SK-MEL-5 (cell line): ENCODE results near the gene UNC13A. TPM values are rescaled to one million over a fixed set of nuclear protein-coding genes. Genes with fewer than 3 reads are reported as not detected.

Source experiments
- DNase-seq: peaks from one replicate; pipeline ENCODE4 v3.0.0-alpha.2; 2016; ENCODE audit warnings: low read depth, low spot score
- in situ Hi-C: cut with HindIII; loops from 2 replicates; pipeline ENCODE4 v1.10.0; 2016; ENCODE audit warnings: low sequenced_read_pairs, high pct_unique_total_duplicates, low pct_unique_long_range_greater_than_20kb
- total RNA-seq: library from RNA; depleted of rRNA; stranded (reverse); fragments of >200 nt; shearing (Covaris generic); gene quantifications from 2 replicates; pipeline ENCODE4 v1.2.3, GENCODE V29; 2014

The UNC13A gene
- total RNA-seq, 1 experiment from 2014 or later, result 0.26 TPM

GRCh38 chr19:17618936-17619335, 69.2 kb downstream of the UNC13A start:
- no peak for DNase-seq
- in situ Hi-C loops, result no loop called here

DNA sequence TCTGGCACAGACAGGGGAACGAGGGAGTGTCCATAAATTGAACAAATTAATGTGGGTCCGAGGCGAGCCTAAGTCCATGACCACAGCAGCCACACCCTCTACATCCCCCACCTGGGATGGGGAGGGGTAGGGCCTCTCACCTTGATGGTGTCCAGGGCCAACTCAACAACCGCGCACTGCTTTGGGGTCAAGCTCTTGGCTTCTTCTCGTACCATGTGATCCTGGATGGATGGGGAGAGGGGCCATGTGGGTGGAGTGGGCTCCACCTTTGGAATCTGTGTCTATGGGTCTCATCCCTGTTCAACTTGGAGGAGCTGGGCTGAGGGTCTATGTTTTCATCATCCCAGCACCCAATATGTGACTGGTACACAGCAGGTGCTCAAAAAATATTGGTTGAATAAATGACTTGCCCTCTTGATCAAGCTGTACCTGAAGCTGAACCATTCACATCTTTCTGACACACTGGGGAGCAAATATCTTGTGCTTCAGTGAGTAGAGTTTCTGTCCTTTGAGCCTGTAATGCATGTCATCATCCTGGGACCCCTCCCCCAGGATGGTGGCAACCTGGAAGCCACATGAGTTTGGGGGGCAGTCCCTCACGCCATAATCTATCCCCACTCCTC, 69.8 kb downstream of the UNC13A start:
- DNase-seq, result no peak
- in situ Hi-C loops, result no loop called here

DNA sequence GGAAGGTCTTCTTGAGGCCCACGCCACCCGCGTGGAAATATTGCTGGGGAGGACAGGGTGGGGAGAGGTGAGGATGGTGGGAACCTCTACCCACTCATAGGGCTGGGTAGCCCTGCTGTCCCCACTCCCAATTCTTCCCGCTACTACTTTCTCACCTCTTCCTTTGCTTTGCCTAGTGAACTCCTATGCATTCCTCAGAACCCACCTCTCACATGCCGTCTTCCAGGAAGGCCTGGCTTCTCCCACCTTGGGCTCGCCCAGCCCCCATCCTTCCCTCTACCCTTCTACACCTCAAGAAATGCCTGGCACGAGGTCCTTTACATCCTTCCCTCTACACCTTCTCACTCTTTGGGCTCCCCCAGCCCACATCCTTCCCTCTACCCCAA, 70.4 kb downstream of the UNC13A start:
- in situ Hi-C loops, result no loop called here
- no peak for DNase-seq

DNA sequence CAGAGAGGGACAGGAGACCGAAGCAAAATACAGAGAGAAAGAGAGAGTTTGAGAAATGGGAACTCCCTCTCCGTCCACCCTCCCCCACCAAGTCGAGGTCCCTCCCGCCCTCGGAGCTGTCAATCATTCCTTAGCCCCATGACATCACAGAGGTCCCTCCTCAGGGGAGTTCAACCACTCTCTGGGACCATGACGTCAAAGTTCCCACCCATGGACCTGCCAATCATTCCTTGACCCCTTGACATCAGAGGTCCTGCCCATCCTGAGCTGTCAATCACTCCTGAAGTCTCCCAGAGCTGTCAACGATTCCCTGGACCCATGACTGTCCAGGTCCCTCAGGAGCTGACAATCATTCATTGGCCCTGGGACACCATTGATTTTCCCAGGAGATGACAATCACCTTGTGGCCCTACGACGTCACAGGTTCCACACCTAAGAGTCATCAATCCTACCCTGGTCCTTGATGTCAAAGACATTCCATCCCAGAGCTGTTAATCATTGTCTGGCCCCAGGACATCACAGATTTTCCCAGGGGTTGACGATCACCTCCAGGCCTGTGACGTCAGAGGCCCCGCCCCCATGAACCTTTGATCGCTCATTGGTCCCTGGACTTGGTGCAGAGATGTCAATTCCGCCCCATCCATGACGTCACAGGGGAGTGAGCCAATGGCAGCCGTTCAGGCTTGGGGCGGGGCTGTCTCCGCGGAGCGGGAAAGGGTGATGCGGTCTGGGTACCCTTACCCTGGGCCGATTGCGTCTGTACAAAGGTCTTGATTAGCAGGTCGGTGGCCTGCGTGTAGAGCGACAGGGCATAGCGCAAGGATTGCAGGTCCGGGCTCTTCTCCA, 71.0 kb downstream of the UNC13A start:
- in situ Hi-C loops, result no loop called here
- DNase-seq, result peak; percentile 32

DNA sequence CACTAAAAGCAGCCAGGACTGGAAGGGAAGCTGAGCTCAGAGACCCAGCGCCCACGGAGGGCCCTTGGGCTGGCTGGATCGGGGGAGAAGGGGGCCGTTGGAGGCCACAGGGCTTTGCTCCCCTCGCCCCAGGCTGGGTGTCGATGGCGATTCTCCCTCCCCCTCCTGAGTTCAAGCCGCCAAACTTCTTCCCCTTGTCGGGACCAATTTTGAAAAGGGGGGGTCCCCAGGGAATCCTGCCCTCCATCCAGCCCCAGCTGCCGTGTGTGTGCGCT, 71.5 kb downstream of the UNC13A start:
- no peak for DNase-seq
- in situ Hi-C loops, result no loop called here

GRCh38 chr19:17615889-17616685, 72.1 kb downstream of the UNC13A start:
- no peak for DNase-seq
- in situ Hi-C loops, result no loop called here

- DNase-seq, result no peak
- in situ Hi-C loops, result no loop called here
Measured at GRCh38 chr19:17614476-17614875, 73.7 kb downstream of the UNC13A start.

GRCh38 chr19:17611462-17612244, 76.5 kb downstream of the UNC13A start:
- no peak for DNase-seq
- in situ Hi-C loops, result no loop called here

- DNase-seq, result peak; percentile 44
- in situ Hi-C loops, result no loop called here
Measured at GRCh38 chr19:17610384-17610783, 77.8 kb downstream of the UNC13A start.

GRCh38 chr19:17607936-17608335, 80.2 kb downstream of the UNC13A start:
- no peak for DNase-seq
- in situ Hi-C loops, result no loop called here

DNA sequence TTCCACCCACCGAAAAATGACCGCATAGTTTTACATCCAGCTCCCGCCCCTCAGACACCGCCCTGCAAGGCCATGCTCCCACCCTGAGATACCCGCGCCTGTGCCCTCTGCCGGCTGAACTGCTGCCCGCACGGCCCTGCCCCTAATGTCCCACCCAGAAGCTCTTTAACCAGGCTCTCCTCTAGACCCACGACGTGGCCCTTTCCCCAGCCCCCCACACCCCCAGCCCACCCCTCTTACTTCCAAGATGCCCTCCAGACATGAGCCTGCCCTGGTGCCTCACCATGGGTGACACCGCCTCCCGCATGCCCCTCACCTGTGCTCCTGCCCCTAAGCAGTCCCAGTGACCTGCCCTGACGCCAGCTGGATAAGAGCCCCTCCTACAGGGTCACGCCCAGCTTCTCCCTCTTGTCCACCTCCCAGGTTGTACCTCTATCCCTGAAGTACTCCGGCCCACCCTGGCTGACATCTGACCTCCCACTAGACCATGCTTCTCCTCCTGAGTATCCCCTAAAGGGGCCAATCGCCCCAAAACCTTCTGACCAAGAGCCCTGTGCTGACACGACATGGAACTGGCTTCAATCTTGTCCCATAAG, 81.5 kb downstream of the UNC13A start:
- DNase-seq, result no peak
- in situ Hi-C loops, result no loop called here

DNA sequence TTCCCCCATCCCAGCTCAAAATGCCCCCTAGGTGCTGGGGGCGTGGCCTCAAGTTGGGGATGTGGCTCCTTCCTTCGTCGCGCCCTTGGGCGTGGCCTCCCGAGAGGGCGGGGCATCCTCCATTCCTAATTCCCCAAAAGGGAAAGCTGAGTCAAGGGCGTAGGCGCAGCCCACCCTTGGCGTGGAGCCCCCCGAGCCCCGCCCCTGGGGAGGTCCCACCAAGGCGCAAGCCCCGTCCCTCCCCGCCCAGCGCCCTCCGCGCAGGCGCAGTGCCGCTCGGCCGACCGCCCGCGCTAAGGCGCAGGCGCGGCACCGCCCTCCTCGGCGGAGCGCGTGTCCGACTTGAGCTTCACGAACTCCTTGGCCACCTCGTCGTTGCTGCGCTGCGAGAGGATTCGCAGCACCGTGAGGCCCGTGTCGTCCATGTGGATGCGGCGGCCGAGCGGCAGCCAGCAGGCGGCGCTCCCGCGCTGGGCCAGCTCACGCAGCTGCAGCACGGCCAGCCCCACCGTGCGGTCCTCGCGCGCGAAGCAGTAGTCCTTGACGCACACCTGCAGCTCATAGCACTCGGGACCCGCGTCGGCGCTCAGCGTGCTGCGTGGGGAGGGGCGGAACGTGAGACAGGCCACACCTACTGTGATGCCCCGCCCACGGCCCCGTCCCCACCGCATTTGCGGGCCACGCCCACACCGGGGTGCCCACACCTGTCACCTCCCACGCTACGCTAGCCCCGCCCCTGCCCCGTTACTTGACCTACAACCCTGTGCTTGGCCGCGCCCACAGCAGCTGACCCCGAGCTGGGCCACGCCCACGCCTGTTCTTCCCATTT, 82.2 kb downstream of the UNC13A start:
- DNase-seq, result peak; percentile 86
- in situ Hi-C loops, result no loop called here

DNA sequence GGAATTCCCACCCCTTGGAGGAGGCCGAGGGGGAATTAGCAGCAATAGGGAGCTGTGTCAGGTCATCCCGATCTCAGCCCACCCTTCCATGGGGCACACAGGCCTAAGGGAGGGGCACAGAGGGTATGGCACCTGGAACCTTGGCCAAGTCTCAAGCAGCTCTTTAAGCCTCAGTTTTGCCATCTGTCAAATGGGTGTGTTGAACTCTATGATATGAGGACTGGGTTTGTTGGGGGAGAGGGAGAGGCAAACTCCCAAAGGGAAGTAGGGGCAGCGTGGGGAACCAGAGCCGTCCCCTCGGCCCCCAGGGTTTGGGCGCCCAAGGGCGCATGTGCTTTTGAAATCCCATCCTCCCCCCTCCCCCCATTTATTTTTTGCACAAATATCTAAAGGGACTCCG, 83.0 kb downstream of the UNC13A start:
- no peak for DNase-seq
- in situ Hi-C loops, result no loop called here

- in situ Hi-C loops, result no loop called here
- no peak for DNase-seq
Measured at GRCh38 chr19:17604372-17605025, 83.7 kb downstream of the UNC13A start.

DNA sequence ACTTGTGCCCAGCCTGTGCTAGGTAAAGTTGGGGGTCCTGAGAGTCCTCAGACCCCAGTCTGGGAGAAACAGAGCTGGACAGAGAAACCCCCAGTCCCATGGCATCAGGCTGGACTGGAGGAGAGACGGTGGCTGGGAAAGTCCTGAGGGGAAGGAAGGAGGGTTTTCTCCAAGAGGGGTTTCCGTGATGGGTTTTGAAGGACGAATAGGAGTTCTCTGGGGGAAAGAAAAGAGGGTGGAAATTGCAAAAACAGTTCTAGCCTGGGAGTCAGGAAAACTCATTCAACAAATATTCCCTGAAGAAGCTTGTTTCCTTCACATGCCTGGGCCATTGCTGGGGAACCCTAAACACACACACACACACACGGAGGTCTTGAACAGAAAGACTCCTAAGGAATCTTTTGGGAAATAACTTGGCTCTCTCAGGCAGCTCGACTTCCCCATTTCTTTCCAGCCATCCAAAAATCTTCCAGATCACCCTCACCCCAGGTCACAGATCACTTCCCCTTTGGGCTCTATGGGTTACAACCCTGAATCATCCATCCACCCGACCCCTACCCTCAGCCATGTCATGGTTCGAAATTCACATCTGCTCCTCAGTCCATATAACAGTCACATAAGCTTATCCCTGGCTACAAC, 85.2 kb downstream of the UNC13A start:
- in situ Hi-C loops, result no loop called here
- DNase-seq, result no peak

DNA sequence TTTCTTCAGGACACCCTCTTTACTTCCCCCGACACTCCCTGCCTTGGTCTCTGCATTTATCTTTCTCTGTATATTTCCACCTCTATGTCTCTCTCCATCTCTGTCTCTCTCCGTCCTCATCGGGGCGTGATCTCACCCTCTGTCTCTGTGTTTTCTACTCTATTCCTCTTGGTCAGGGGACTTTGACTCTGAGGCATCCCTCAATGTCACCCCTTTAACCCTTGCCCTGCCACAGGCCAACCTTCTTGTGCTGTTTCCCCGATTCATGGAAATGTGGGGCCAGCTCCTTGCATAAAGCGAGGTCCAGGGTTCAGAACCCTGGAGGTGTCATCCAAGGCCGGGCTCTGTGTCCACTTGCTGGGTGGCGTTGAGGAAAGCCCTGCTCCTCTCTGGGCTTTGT, 85.9 kb downstream of the UNC13A start:
- DNase-seq, result no peak
- in situ Hi-C loops, result no loop called here
